K562 (cell line): ENCODE measurements around the gene ARL17A. TPM values are rescaled to one million over a fixed set of nuclear protein-coding genes. Genes with fewer than 3 reads are reported as not detected.
"Not testable (repeated sequence)": the region's sequence is repeated elsewhere in the genome, so short reads cannot be mapped to it uniquely, and the experiment has no call there.

Source experiments
- ATAC-seq: fragments of 200-7000 bp; cut with Tn5 transposase; 3 replicates; pipeline ENCODE4 v1.9.1; 2020; ENCODE audit warnings: moderate library complexity
- BruUV-seq: library from RNA; stranded (reverse); fragments of 400-500 nt; replicated peaks from 2 replicates; lab custom pipeline; 2021; lab: Mats Ljungman, UMichigan
- CTCF ChIA-PET: fragments of 300-600 bp; formaldehyde crosslinking; extraction: SDS; loops from one replicate; lab custom pipeline; 2021; ENCODE audit warnings: low intra/inter-chr PET ratio; lab: Yijun Ruan, JAX
- POLR2A ChIA-PET: fragments of 300-600, 350-650 bp; sonication (Branson Sonifier 250); formaldehyde crosslinking; extraction: SDS; loops from one replicate; lab custom pipeline; 2021; ENCODE audit warnings: antibody characterized with exemption, inconsistent platforms; lab: Yijun Ruan, JAX
- DNase-seq, 4 experiments: peaks; one replicate each; pipeline versions ENCODE4 v3.0.0 to v3.0.0-alpha.2; 2011 to 2018; ENCODE audit warnings: low spot score in 3 of 4, mixed read lengths in 3 of 4; ENCODE audit errors: extremely low read depth in 1 of 4
- FAIRE-seq: peaks from 2 replicates; lab custom pipeline; 2011; peaks lifted over from hg19 to GRCh38; lab: Jason Lieb, UNC
- H2AFZ ChIP-seq: 2 replicates; pipeline ENCODE4 v1.6.0; 2011; ENCODE audit warnings: low read depth, low read length, control low read depth, inconsistent platforms
- H3K27ac ChIP-seq: fragments of 200-600 bp; 3 replicates; pipeline ENCODE4 v1.8.0; 2011; ENCODE audit warnings: low read depth, mild to moderate bottlenecking, control low read depth, inconsistent platforms, low read length, moderate library complexity, mixed read lengths; ENCODE audit errors: extremely low read depth
- H3K27me3 ChIP-seq, 2 experiments: fragments of 300-600 bp in 1 of 2; 2 replicates in 1 of 2; 3 replicates in 1 of 2; pipeline versions ENCODE4 v1.6.0 to v1.8.0; 2011; ENCODE audit warnings: inconsistent platforms in 2 of 2, low read length in 2 of 2, mild to moderate bottlenecking in 1 of 2, mixed read lengths in 1 of 2, moderate library complexity in 1 of 2; ENCODE audit not compliant: control insufficient read depth in 2 of 2, insufficient read depth in 2 of 2
- H3K36me3 ChIP-seq: fragments of 300-600 bp; 3 replicates; pipeline ENCODE4 v1.8.0; 2011; ENCODE audit warnings: mild to moderate bottlenecking, low read length, inconsistent platforms; ENCODE audit not compliant: control insufficient read depth, insufficient read depth
- H3K4me1 ChIP-seq, 2 experiments: fragments of 200-600 bp in 1 of 2; replicated peaks in 1 of 2; 2 replicates in 1 of 2; 3 replicates in 1 of 2; pipeline versions ENCODE4 v1.5.1 to v1.8.0; 2011; ENCODE audit warnings: inconsistent platforms in 2 of 2, low read length in 2 of 2, mild to moderate bottlenecking in 1 of 2, mixed read lengths in 1 of 2, moderate library complexity in 1 of 2; ENCODE audit not compliant: control insufficient read depth in 2 of 2, insufficient read depth in 2 of 2
- H3K4me2 ChIP-seq: 2 replicates; pipeline ENCODE4 v1.6.1; 2011; ENCODE audit warnings: low read length, control low read depth, inconsistent platforms, mixed read lengths; ENCODE audit not compliant: insufficient read depth
- H3K4me3 ChIP-seq: fragments of 200-600 bp; sonication (generic), shearing (Covaris generic); 2 replicates; pipeline ENCODE4 v1.5.1; 2016; ENCODE audit warnings: control low read depth, inconsistent platforms
- H3K79me2 ChIP-seq: fragments of 200-600 bp; 3 replicates; pipeline ENCODE4 v1.8.0; 2011; ENCODE audit warnings: low read length, inconsistent platforms; ENCODE audit not compliant: control insufficient read depth, insufficient read depth
- H3K9ac ChIP-seq, 2 experiments: 2 replicates each; pipeline versions ENCODE4 v1.6.0 to v1.6.1; 2011; ENCODE audit warnings: low read depth in 2 of 2, low read length in 2 of 2, control low read depth in 1 of 2, inconsistent platforms in 1 of 2, mild to moderate bottlenecking in 1 of 2, mixed read lengths in 1 of 2; ENCODE audit not compliant: insufficient read depth in 1 of 2
- H3K9me1 ChIP-seq: one replicate; pipeline ENCODE4 v1.6.0; 2011; ENCODE audit warnings: inconsistent platforms, mild to moderate bottlenecking, low read length, moderate library complexity; ENCODE audit not compliant: control insufficient read depth, insufficient read depth
- H3K9me3 ChIP-seq: replicated peaks from 2 replicates; pipeline ENCODE4 v1.5.1; 2011; ENCODE audit warnings: low read depth, low read length, inconsistent platforms; ENCODE audit not compliant: control insufficient read depth, insufficient read depth
- H4K20me1 ChIP-seq: replicated peaks from 2 replicates; pipeline ENCODE4 v1.6.1; 2011; ENCODE audit warnings: low read length, inconsistent platforms, mixed read lengths; ENCODE audit not compliant: control insufficient read depth, insufficient read depth
- WGBS: fragments of 100-300 bp; shearing (Covaris generic); methylation state at CpG from one replicate; pipeline ENCODE4 v1.1.6; 2016; ENCODE audit warnings: low coverage, mixed read lengths; ENCODE audit not compliant: insufficient coverage; ENCODE audit errors: missing lambda C conversion rate; 5-methylcytosine and 5-hydroxymethylcytosine counted together
- in situ Hi-C: fragments of 300-500 bp; cut with MboI; formaldehyde crosslinking; loops from 4 replicates; pipeline ENCODE4 v1.15.0; 2018; ENCODE audit warnings: inconsistent platforms, mixed read lengths
- intact Hi-C: fragments of 100-400 bp; cut with micrococcal nuclease; formaldehyde crosslinking; loops from 2 replicates; pipeline ENCODE4 v1.14.2; 2022
- polyA plus RNA-seq, 8 experiments: library from polyadenylated mRNA; depleted of rRNA in 4 of 8; stranded (reverse) in 5 of 8; unstranded in 3 of 8; fragments of >200 nt; fragmentation: Nextera tagmentation in 2 of 8; fragmentation: Illumina TruSeq in 1 of 8; extraction: Ambion mirVana in 2 of 8; extraction: Trizol in 1 of 8; gene quantifications; 2 replicates each; pipeline versions ENCODE4 v1.2.1 to v1.2.3, GENCODE V29; 2011 to 2014; ENCODE audit warnings: inconsistent platforms in 1 of 8, missing spikeins in 1 of 8
- total RNA-seq, 7 experiments: library from RNA; depleted of rRNA in 6 of 7; stranded (reverse); fragments of >200 nt in 6 of 7; fragmentation: Illumina TruSeq in 2 of 7; extraction: Trizol in 2 of 7; gene quantifications; 2 replicates each; pipeline versions ENCODE4 v1.2.1 to v1.2.3, GENCODE V29; 2011 to 2021; ENCODE audit warnings: low replicate concordance in 1 of 7

The ARL17A gene
- total and polyA plus RNA-seq, 9 of the 15 experiments (the other 6 are each of a cell fraction or from before 2014, with no cell fraction given): 4.7 to 24.8 (median 14.0) TPM

- FAIRE-seq, DNase-seq, in situ Hi-C loops, H3K9me1 ChIP-seq, POLR2A ChIA-PET, H3K4me2 ChIP-seq, BruUV-seq, H4K20me1 ChIP-seq, H2AFZ ChIP-seq, H3K79me2 ChIP-seq, H3K9ac ChIP-seq, H3K9me3 ChIP-seq, H3K36me3 ChIP-seq, H3K27me3 ChIP-seq, CTCF ChIA-PET, H3K27ac ChIP-seq, intact Hi-C loops, H3K4me1 ChIP-seq, H3K4me3 ChIP-seq: not testable (repeated sequence)
- ATAC-seq: peak; percentile 85
- WGBS: no CpG with 5 or more reads among the region's 95 CpGs
Measured at GRCh38 chr17:46590157-46591146, 11.0 kb upstream of the ARL17A start, which contains the start of gene NSF. NSF (plus strand) TSS chr17:46590669; CDS start chr17:46590776, 107 bp downstream.

- H3K79me2 ChIP-seq, DNase-seq, H3K9me3 ChIP-seq, FAIRE-seq, H2AFZ ChIP-seq, H3K4me2 ChIP-seq, H3K9ac ChIP-seq, H3K27ac ChIP-seq, ATAC-seq, H3K27me3 ChIP-seq, H3K9me1 ChIP-seq, H3K36me3 ChIP-seq, in situ Hi-C loops, CTCF ChIA-PET, POLR2A ChIA-PET, H3K4me3 ChIP-seq, BruUV-seq, intact Hi-C loops, H3K4me1 ChIP-seq, H4K20me1 ChIP-seq: not testable (repeated sequence)
- WGBS: no CpG with 5 or more reads among the region's 3 CpGs
Measured at GRCh38 chr17:46585444-46585843, 6.0 kb upstream of the ARL17A start.

GRCh38 chr17:46580082-46580481 lies 591 bp upstream of the ARL17A start:
- 0% methylated on average over 1 of the region's 18 CpGs for WGBS
- CTCF ChIA-PET: not testable (repeated sequence)

More at GRCh38 chr17:46580082-46580481, 591 bp upstream of the ARL17A start:
- BruUV-seq, H4K20me1 ChIP-seq, H2AFZ ChIP-seq, H3K9me3 ChIP-seq, H3K79me2 ChIP-seq, H3K27ac ChIP-seq, H3K9me1 ChIP-seq, intact Hi-C loops, H3K36me3 ChIP-seq, H3K9ac ChIP-seq, POLR2A ChIA-PET, in situ Hi-C loops, H3K4me1 ChIP-seq, ATAC-seq, FAIRE-seq, DNase-seq, H3K27me3 ChIP-seq, H3K4me3 ChIP-seq: not testable (repeated sequence)
- H3K4me2 ChIP-seq: peak overlapping the region; percentile 32
